GM19193 (cell line): Measurements from ENCODE around the gene DIAPH2.

Source experiments
- POLR2A ChIP-seq: IDR thresholded peaks from 4 replicates; pipeline ENCODE4 v1.6.1; 2011; ENCODE audit not compliant: insufficient read depth, insufficient read length; ENCODE audit errors: extremely low read depth

Gene DIAPH2

DNA sequence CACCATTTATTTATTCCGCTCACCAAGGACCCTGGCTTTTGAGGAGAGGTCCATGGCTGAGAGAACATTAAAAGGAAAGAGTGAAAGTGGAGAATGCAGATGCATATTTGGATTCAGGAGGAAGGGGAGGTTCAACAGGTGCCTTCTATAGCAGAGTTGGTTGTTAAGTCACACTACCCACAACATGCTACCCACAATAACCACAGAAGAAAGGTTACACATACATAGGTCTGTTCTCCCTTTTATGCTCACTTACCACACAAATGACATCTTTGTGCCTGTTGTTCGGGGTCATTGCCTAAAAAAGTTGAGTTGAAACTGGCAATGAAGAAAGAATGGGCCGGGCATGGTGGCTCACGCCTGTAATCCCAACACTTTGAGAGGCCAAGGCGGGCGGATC lies 786.4 kb downstream of the DIAPH2 start:
- no peak for TF ChIP-seq POLR2A

- TF ChIP-seq POLR2A: no peak
These were observed 790.3 kb downstream of the DIAPH2 start for GRCh38 chrX:97474933-97475332.

- no peak for TF ChIP-seq POLR2A
These were observed 794.7 kb downstream of the DIAPH2 start for GRCh38 chrX:97479106-97479890.

GRCh38 chrX:97481228-97481627 lies 796.6 kb downstream of the DIAPH2 start:
- no peak for TF ChIP-seq POLR2A

DNA sequence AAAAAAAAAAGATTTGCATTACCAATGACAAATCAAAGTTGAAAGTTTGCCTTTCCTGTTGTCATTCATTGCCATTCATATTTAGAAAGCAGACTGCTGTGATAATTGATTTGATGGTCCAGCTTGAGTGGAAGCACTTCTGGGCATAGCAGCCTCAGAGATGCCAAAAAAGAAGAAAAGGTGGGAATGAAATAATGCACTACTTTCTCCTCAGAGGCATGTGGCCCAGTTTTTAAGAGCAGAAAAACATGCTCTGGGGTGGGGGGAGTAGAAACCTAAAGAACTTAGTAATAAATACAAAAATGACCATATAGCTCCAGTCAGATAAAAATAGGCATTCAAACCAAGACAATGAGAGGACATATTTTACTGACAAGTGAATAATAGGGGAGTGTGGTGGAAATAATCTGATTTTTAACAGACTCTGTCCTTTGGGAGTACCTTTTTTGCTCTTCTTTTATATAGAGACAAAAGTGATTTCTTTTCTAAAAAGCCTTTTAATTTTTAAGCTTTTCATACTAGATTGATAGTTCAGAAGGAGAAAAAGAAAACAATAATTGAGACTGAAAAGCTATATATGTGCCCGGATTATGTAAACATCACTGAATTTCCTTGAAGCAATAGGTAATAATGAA lies 798.1 kb downstream of the DIAPH2 start:
- TF ChIP-seq POLR2A: no peak

- no peak for TF ChIP-seq POLR2A
These were observed 806.0 kb downstream of the DIAPH2 start for GRCh38 chrX:97490656-97491055.

- no peak for TF ChIP-seq POLR2A
These were observed 810.2 kb downstream of the DIAPH2 start for GRCh38 chrX:97494756-97495372.

DNA sequence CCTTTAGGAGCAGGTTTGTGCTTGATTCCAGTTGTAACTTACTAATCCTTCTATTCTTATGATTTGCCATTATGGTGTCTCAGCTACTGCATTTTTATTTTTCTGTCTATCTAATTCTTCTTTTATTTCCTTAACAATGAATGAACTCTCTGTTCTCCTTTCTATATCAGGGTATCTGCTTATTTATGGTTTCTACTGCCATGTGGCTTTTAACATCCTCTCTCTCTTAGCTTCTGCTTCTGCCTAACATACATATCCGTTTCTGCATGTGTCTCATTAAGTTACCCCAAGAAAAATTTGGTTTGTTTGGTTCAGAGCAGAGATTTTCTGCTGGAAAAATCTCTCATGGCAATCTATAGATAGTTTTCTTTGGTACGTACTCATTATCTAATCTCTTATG lies 813.5 kb downstream of the DIAPH2 start:
- TF ChIP-seq POLR2A: no peak

- TF ChIP-seq POLR2A: no peak
These were observed 819.8 kb downstream of the DIAPH2 start for GRCh38 chrX:97504431-97504830.

DNA sequence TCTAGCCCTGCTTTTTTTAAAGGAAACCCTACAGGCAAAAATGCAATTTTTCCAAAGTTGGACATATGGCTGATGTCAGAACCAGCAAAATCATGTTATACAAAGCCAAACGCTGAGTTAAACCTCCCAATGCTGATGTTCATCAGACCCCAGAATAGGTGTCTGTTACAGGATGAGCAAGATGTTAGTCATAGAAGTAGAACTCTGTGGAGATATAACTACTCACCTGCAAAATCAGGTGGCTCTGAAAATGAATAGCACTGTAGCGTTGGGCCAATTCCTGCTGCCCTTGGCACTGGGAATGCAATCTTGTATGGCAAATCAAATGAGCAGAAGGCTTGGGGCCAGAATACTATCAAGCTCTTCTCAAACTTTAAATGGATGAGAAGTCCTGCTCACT lies 833.1 kb downstream of the DIAPH2 start:
- TF ChIP-seq POLR2A: no peak

DNA sequence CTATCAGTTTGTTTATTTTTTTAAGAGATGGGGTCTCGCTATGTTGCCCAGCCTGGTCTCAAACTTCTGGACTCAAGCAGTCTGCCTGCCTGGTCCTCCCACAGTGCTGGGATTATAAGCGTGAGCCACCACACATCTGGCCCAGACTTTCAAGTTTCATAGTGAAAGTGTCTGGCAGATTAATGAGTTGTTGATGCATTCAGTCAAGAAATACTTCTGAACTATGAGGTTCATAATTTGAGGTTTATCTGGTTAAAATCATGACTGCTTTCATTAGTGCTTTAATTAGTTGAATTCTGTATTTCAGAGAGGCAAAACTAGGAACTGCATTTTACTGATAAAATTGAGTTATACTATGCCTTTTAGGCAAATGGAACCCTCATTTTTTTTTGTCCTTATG lies 837.7 kb downstream of the DIAPH2 start:
- no peak for TF ChIP-seq POLR2A

- TF ChIP-seq POLR2A: no peak
These were observed 839.7 kb downstream of the DIAPH2 start for GRCh38 chrX:97524340-97524739.

GRCh38 chrX:97524997-97525396 lies 840.4 kb downstream of the DIAPH2 start:
- no peak for TF ChIP-seq POLR2A

GRCh38 chrX:97525981-97526380 lies 841.3 kb downstream of the DIAPH2 start:
- TF ChIP-seq POLR2A: no peak

DNA sequence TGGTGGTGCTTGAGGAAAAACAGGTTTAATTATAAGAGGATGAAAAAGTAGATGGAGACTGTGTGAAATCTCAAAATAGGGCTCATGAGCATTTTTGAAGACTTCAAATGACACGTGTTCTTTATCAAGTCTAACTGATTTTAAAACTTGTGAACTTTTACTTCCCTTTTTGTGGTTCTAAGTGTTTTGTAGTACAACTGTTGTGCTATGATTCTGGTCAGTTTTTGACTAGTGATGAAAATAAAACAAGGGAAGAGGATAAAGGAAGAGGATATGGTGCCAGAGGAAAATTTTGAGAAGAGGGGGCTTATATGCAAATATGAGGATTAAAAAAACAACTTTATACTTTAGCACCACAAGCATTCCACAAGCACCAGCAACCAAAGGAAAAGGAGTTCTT lies 843.1 kb downstream of the DIAPH2 start:
- no peak for TF ChIP-seq POLR2A
